Uterus (tissue), 2 donors: ENCODE results near the gene NAA40.

Experiments
- POLR2A ChIP-seq, 2 donors: fragments of 450-650 bp; IDR thresholded peaks; one replicate each; pipeline ENCODE4 v1.6.1; 2016; ENCODE audit warnings: antibody characterized with exemption in 2 of 2, mild to moderate bottlenecking in 1 of 2, moderate library complexity in 1 of 2
- TF ChIP-seq, protein P1 (sequence below), 4 experiments: fragments of 200-600 bp in 2 of 4; fragments of 450-650 bp in 2 of 4; sonication (generic) in 2 of 4; IDR thresholded peaks; one replicate each; pipeline ENCODE4 v1.5.1; 2016 to 2019; ENCODE audit warnings: antibody characterized with exemption in 4 of 4, mild to moderate bottlenecking in 2 of 4, moderate library complexity in 1 of 4

DNA sequence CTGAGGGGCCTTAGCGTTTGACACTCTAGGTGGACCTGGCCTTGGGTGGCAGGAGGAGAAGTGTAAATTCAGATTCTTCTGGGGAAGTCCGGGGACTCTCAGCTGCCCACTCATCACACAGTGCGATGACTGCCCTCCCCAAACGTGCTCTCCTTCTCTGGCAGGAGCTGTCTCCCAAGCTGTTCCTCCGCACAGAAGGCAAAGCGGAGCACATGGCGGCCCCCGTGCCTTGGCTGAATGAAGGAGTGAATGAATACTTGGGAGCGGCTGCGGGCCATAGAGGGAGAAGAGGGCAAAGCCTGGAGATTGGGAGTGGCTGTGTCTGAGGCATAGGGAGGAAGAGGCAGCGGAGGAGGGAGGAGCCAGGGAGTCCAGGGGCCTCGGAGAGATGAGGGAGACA is 6.9 kb upstream of the NAA40 start:
- TF ChIP-seq, protein P1, sequence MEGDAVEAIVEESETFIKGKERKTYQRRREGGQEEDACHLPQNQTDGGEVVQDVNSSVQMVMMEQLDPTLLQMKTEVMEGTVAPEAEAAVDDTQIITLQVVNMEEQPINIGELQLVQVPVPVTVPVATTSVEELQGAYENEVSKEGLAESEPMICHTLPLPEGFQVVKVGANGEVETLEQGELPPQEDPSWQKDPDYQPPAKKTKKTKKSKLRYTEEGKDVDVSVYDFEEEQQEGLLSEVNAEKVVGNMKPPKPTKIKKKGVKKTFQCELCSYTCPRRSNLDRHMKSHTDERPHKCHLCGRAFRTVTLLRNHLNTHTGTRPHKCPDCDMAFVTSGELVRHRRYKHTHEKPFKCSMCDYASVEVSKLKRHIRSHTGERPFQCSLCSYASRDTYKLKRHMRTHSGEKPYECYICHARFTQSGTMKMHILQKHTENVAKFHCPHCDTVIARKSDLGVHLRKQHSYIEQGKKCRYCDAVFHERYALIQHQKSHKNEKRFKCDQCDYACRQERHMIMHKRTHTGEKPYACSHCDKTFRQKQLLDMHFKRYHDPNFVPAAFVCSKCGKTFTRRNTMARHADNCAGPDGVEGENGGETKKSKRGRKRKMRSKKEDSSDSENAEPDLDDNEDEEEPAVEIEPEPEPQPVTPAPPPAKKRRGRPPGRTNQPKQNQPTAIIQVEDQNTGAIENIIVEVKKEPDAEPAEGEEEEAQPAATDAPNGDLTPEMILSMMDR (IDR thresholded peaks at IDR 0.05), result no peak
- TF ChIP-seq POLR2A (IDR thresholded peaks at IDR 0.05), result no peak
